ENCODE results near the gene ERBIN.

GRCh38 chr5:65982635-65983034 lies 56.3 kb downstream of the ERBIN start:
- TF ChIP-seq CTCF (conservative IDR thresholded peaks at IDR 0.05 in 1 of 2, IDR thresholded peaks at IDR 0.05 in 1 of 2; ENCODE audit: low read depth in 1 of 2, low read length in 2 of 2) (no peak), EZH2 (IDR thresholded peaks at IDR 0.05; ENCODE audit: low read length, missing control alignments) (no peak)

Data from fibroblast of lung (primary cell).